ENCODE results near the gene MCF2L2.

MCF2L2 gene

DNA sequence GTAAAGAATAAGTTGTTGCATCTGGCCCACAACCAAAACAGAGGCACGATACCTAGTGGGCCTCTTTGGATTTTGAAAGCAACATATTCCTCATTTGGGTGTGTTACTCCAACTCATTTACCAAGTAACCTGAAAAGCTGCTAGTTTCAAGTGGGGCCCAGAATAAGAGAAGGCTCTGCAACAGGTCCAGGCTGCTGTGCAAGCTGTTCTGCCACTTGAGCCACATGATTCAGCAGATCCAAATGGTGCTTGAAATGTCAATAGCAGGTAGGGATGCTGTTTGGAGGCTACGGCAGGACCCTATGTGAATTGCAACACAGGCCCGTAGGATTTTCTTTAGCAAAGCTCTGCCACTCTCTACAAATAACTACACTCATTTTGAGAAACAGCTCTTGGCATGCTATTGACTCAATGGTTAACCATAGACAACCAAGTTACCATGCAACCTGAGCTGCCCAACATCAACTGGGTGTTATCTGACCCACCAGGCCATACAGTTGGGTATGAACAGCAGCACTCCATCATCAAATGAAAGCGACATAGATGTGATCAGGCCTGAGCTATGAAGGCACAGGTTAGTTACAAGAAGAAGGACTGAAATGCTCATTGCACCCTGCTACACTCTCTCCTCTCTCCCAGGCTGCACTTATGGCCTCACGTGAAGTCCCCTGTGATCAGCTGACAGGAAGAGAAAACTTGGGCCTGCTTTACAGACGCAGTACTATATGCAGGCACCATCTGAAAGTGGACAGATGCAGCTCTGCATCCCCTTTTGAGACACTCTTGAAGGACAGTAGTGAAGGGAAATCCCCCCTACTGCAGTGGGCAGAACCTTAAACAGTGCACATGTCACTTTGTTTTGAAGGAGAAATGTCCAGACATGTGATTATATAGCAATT is 9.5 kb upstream of the MCF2L2 start:
- ChIA-PET CTCF (interaction anchor here (0.6 to 1.3 kb wide), 2 partner anchors 10 to 692 kb away, joined by 3 to 4 read pairs; no protein-coding TSS in a partner anchor), POLR2A (ENCODE audit: low non-redundant PET) (no interaction called here)
- no peak for DNase-seq (ENCODE audit: low spot score)
- TF ChIP-seq, protein P1, sequence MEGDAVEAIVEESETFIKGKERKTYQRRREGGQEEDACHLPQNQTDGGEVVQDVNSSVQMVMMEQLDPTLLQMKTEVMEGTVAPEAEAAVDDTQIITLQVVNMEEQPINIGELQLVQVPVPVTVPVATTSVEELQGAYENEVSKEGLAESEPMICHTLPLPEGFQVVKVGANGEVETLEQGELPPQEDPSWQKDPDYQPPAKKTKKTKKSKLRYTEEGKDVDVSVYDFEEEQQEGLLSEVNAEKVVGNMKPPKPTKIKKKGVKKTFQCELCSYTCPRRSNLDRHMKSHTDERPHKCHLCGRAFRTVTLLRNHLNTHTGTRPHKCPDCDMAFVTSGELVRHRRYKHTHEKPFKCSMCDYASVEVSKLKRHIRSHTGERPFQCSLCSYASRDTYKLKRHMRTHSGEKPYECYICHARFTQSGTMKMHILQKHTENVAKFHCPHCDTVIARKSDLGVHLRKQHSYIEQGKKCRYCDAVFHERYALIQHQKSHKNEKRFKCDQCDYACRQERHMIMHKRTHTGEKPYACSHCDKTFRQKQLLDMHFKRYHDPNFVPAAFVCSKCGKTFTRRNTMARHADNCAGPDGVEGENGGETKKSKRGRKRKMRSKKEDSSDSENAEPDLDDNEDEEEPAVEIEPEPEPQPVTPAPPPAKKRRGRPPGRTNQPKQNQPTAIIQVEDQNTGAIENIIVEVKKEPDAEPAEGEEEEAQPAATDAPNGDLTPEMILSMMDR (conservative IDR thresholded peaks at IDR 0.05; ENCODE audit: low read depth), result no peak
- H3K27ac ChIP-seq, result no peak overlapping the region

GRCh38 chr3:183437061-183437460 is 8.6 kb upstream of the MCF2L2 start:
- TF ChIP-seq, protein P1 (conservative IDR thresholded peaks at IDR 0.05; ENCODE audit: low read depth), result no peak
- CTCF ChIA-PET, result no interaction called here
- no peak for DNase-seq (ENCODE audit: low spot score)
- no peak overlapping the region for H3K27ac ChIP-seq
- POLR2A ChIA-PET (ENCODE audit: low non-redundant PET), result no interaction called here

- ChIA-PET POLR2A (ENCODE audit: low non-redundant PET) (no interaction called here), CTCF (no interaction called here)
- TF ChIP-seq, protein P1 (conservative IDR thresholded peaks at IDR 0.05; ENCODE audit: low read depth), result no peak
- no peak overlapping the region for H3K27ac ChIP-seq
- no peak for DNase-seq (ENCODE audit: low spot score)
Measured at GRCh38 chr3:183435661-183436060, 7.2 kb upstream of the MCF2L2 start.

- no peak overlapping the region for H3K27ac ChIP-seq
- ChIA-PET POLR2A (ENCODE audit: low non-redundant PET) (no interaction called here), CTCF (no interaction called here)
Measured at GRCh38 chr3:183434992-183435391, 6.6 kb upstream of the MCF2L2 start.

DNA sequence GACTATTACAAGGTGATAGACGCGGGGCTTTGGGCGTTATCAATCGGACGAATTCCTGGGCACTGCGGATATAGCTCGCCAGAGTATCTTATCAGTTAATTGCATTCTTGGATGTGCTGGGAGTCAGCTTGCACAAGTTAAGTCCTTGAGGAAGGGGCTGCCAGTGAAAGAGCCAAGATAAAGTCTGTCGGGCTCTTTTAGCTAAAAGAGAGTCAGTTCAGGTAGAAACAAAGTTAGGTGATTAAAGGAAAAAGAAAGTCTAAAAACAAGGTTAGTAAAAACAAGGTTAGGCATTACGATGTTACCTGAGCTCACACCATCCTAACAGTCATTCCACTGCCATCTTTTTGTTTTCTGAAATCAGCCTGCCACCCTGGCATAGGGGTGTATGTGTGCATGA is 6.1 kb upstream of the MCF2L2 start:
- no peak for DNase-seq (ENCODE audit: low spot score)
- TF ChIP-seq, protein P1 (conservative IDR thresholded peaks at IDR 0.05; ENCODE audit: low read depth), result no peak
- CTCF ChIA-PET, result interaction anchor here (0.6 kb wide), 1 partner anchor 375 kb away, joined by 3 read pairs; no protein-coding TSS in a partner anchor
- POLR2A ChIA-PET (ENCODE audit: low non-redundant PET), result no interaction called here
- H3K27ac ChIP-seq, result no peak overlapping the region

More at GRCh38 chr3:183434992-183435391, 6.6 kb upstream of the MCF2L2 start:
- TF ChIP-seq, protein P1 (conservative IDR thresholded peaks at IDR 0.05; ENCODE audit: low read depth), result no peak
- DNase-seq (ENCODE audit: low spot score), result no peak

DNA sequence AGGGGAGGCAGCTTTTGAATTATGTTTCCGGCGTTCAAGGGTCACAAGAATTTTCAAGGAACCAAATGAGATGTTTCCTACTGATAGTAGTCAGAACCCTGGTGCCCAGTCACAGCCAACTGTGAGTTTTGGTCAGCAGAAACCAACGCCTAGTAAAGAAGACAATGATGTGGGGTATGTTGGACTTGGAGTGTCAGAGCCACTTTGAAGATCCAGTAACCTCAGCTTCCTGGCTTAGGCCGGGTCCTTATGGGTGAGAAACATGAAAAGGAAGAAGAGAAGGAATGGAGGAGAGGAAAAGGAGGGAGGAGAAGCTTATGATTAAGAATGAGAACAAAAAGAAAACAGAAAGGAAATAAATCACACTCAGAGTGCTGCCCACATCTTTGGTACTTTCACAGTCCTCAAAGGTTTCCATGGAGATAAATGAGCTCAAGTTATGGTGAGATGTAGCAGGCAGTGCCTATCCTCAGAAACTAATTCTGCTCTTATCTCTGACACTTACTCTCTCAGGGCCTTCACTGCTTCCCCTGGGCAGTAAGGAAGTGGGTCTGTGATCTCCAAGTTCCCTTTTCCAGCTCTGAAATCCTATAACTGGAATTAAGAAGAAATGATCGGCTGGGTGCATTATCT is 2.0 kb upstream of the MCF2L2 start:
- ChIA-PET CTCF (interaction anchor here (1.0 kb wide), 1 partner anchor 246 kb away, joined by 3 read pairs; no protein-coding TSS in a partner anchor), POLR2A (ENCODE audit: low non-redundant PET) (interaction anchor here (0.6 kb wide), 1 partner anchor 1620 kb away, joined by 5 read pairs; no protein-coding TSS in a partner anchor)
- H3K27ac ChIP-seq, result no peak overlapping the region
- DNase-seq (ENCODE audit: low spot score), result no peak
- TF ChIP-seq, protein P1 (conservative IDR thresholded peaks at IDR 0.05; ENCODE audit: low read depth), result no peak

Data from RWPE1 (cell line).